Progenitor cell of endocrine pancreas (in vitro differentiated cells): ENCODE data around the gene BMPER. TPM values are rescaled to one million over a fixed set of nuclear protein-coding genes. Genes with fewer than 3 reads are reported as not detected.

Source experiments
- DNase-seq: peaks from one replicate; pipeline ENCODE4 v3.0.0; 2021; ENCODE audit warnings: low spot score; ENCODE audit not compliant: unreplicated experiment
- H3K27ac Mint-ChIP-seq: 2 replicates; pipeline ENCODE4 v1.8.0; 2021; ENCODE audit warnings: mild to moderate bottlenecking, moderate library complexity, mixed read lengths
- H3K27me3 Mint-ChIP-seq: 2 replicates; pipeline ENCODE4 v1.8.0; 2021; ENCODE audit warnings: mixed read lengths
- H3K36me3 Mint-ChIP-seq: 2 replicates; pipeline ENCODE4 v1.8.0; 2022; ENCODE audit warnings: mixed read lengths; ENCODE audit not compliant: insufficient read depth
- H3K4me1 Mint-ChIP-seq: 2 replicates; pipeline ENCODE4 v1.8.0; 2021; ENCODE audit warnings: low read depth, mixed read lengths
- H3K4me3 Mint-ChIP-seq: 2 replicates; pipeline ENCODE4 v1.8.0; 2021; ENCODE audit warnings: low read depth, mild to moderate bottlenecking, moderate library complexity, mixed read lengths
- H3K9me3 Mint-ChIP-seq: 2 replicates; pipeline ENCODE4 v1.8.0; 2021; ENCODE audit warnings: low read depth, mixed read lengths
- CTCF ChIP-seq: fragments of 200-600 bp; sonication (generic); IDR thresholded peaks from one replicate; pipeline ENCODE4 v1.5.0; 2021; ENCODE audit warnings: antibody characterized with exemption, mild to moderate bottlenecking; ENCODE audit not compliant: unreplicated experiment
- total RNA-seq: library from RNA; stranded (reverse); gene quantifications from 2 replicates; pipeline ENCODE4 v1.2.1, GENCODE V29; 2021

Gene BMPER
- total RNA-seq, 1 donor from 2014 or later, result 0.36 TPM

GRCh38 chr7:33917661-33918060 lies 12.3 kb downstream of the BMPER start:
- DNase-seq, result no peak
- TF ChIP-seq CTCF, result no peak
- H3K27me3 Mint-ChIP-seq, result peaks cover 26% of the 10 kb centered on the region
- H3K4me1 Mint-ChIP-seq, result no peaks in the 10 kb centered on the region
- H3K36me3 Mint-ChIP-seq, result no peaks in the 10 kb centered on the region
- H3K9me3 Mint-ChIP-seq, result no peaks in the 10 kb centered on the region
- H3K4me3 Mint-ChIP-seq, result no peak overlapping the region
- H3K27ac Mint-ChIP-seq, result no peak overlapping the region

GRCh38 chr7:33918438-33919143 lies 13.3 kb downstream of the BMPER start:
- Mint-ChIP-seq H3K27ac (no peak overlapping the region), H3K4me3 (no peak overlapping the region), H3K27me3 (peaks cover 26% of the 10 kb centered on the region), H3K9me3 (no peaks in the 10 kb centered on the region), H3K4me1 (no peaks in the 10 kb centered on the region), H3K36me3 (no peaks in the 10 kb centered on the region)
- no peak for DNase-seq
- no peak for TF ChIP-seq CTCF

- no peak for TF ChIP-seq CTCF
- no peaks in the 10 kb centered on the region for H3K4me1 Mint-ChIP-seq
- H3K9me3 Mint-ChIP-seq, result no peaks in the 10 kb centered on the region
- H3K4me3 Mint-ChIP-seq, result no peak overlapping the region
- H3K27ac Mint-ChIP-seq, result no peak overlapping the region
- H3K27me3 Mint-ChIP-seq, result peaks cover 24% of the 10 kb centered on the region
- H3K36me3 Mint-ChIP-seq, result no peaks in the 10 kb centered on the region
- no peak for DNase-seq
Measured at GRCh38 chr7:33919449-33919848, 14.1 kb downstream of the BMPER start.

GRCh38 chr7:33921216-33921938 lies 16.0 kb downstream of the BMPER start:
- TF ChIP-seq CTCF, result no peak
- peaks cover 21% of the 10 kb centered on the region for H3K27me3 Mint-ChIP-seq
- no peak overlapping the region for H3K27ac Mint-ChIP-seq
- no peak overlapping the region for H3K4me3 Mint-ChIP-seq
- no peak for DNase-seq
- no peaks in the 10 kb centered on the region for H3K4me1 Mint-ChIP-seq
- H3K9me3 Mint-ChIP-seq, result no peaks in the 10 kb centered on the region
- H3K36me3 Mint-ChIP-seq, result no peaks in the 10 kb centered on the region

- TF ChIP-seq CTCF, result no peak
- H3K9me3 Mint-ChIP-seq, result no peaks in the 10 kb centered on the region
- no peak overlapping the region for H3K27ac Mint-ChIP-seq
- no peaks in the 10 kb centered on the region for H3K4me1 Mint-ChIP-seq
- peaks cover 22% of the 10 kb centered on the region for H3K27me3 Mint-ChIP-seq
- no peak for DNase-seq
- H3K36me3 Mint-ChIP-seq, result no peaks in the 10 kb centered on the region
- no peak overlapping the region for H3K4me3 Mint-ChIP-seq
Measured at GRCh38 chr7:33922820-33923219, 17.5 kb downstream of the BMPER start.
